Epithelial cell of prostate (primary cell): ENCODE measurements around the gene CCNI2.
A peak's percentile ranks its signal among the peaks of the same experiment; 100 is the strongest.

Experiments
- DNase-seq: peaks from one replicate; pipeline ENCODE4 v3.0.0-alpha.2; 2011; ENCODE audit warnings: low read depth, low spot score
- H3K27ac ChIP-seq: fragments of 450-650 bp; 2 replicates; pipeline ENCODE4 v1.5.1; 2017; ENCODE audit warnings: mild to moderate bottlenecking

The CCNI2 gene

GRCh38 chr5:132764051-132764450 is 16.8 kb downstream of the CCNI2 start:
- no peak overlapping the region for H3K27ac ChIP-seq
- no peak for DNase-seq

GRCh38 chr5:132764671-132765238 is 17.5 kb downstream of the CCNI2 start:
- no peak overlapping the region for H3K27ac ChIP-seq

GRCh38 chr5:132765311-132766019 is 18.2 kb downstream of the CCNI2 start:
- DNase-seq = no peak
- no peak overlapping the region for H3K27ac ChIP-seq

More at GRCh38 chr5:132764671-132765238, 17.5 kb downstream of the CCNI2 start:
- no peak for DNase-seq

- H3K27ac ChIP-seq = no peak overlapping the region
Measured at GRCh38 chr5:132766020-132766805, 19.0 kb downstream of the CCNI2 start.

GRCh38 chr5:132766806-132767055 is 19.5 kb downstream of the CCNI2 start:
- H3K27ac ChIP-seq = no peak overlapping the region
- DNase-seq = no peak

More at GRCh38 chr5:132766020-132766805, 19.0 kb downstream of the CCNI2 start:
- DNase-seq = no peak

GRCh38 chr5:132767150-132767549 is 19.9 kb downstream of the CCNI2 start:
- no peak for DNase-seq
- no peak overlapping the region for H3K27ac ChIP-seq

- no peak for DNase-seq
- no peak overlapping the region for H3K27ac ChIP-seq
Measured at GRCh38 chr5:132768485-132768868, 21.3 kb downstream of the CCNI2 start.

GRCh38 chr5:132770476-132771159 is 23.4 kb downstream of the CCNI2 start:
- no peak overlapping the region for H3K27ac ChIP-seq
- no peak for DNase-seq

GRCh38 chr5:132771503-132771998 is 24.3 kb downstream of the CCNI2 start:
- no peak overlapping the region for H3K27ac ChIP-seq

GRCh38 chr5:132772291-132773070 is 25.3 kb downstream of the CCNI2 start:
- no peak overlapping the region for H3K27ac ChIP-seq
- DNase-seq = no peak

More at GRCh38 chr5:132771503-132771998, 24.3 kb downstream of the CCNI2 start:
- no peak for DNase-seq

GRCh38 chr5:132773114-132773513 is 25.9 kb downstream of the CCNI2 start:
- no peak overlapping the region for H3K27ac ChIP-seq
- DNase-seq = no peak

- H3K27ac ChIP-seq = no peak overlapping the region
- DNase-seq = no peak
Measured at GRCh38 chr5:132773601-132774355, 26.6 kb downstream of the CCNI2 start.

GRCh38 chr5:132774406-132774805 is 27.2 kb downstream of the CCNI2 start:
- DNase-seq = no peak

GRCh38 chr5:132774896-132775295 is 27.7 kb downstream of the CCNI2 start:
- no peak for DNase-seq
- H3K27ac ChIP-seq = no peak overlapping the region

More at GRCh38 chr5:132774406-132774805, 27.2 kb downstream of the CCNI2 start:
- H3K27ac ChIP-seq = no peak overlapping the region

GRCh38 chr5:132775476-132775961 is 28.3 kb downstream of the CCNI2 start:
- DNase-seq = no peak
- peak overlapping the region; percentile 17 for H3K27ac ChIP-seq

- H3K27ac ChIP-seq = peak overlapping the region; percentile 17
- no peak for DNase-seq
Measured at GRCh38 chr5:132776131-132776937, 29.1 kb downstream of the CCNI2 start.

- peak overlapping the region; percentile 17 for H3K27ac ChIP-seq
- no peak for DNase-seq
Measured at GRCh38 chr5:132776938-132777208, 29.6 kb downstream of the CCNI2 start.
